AG10803 (cell line): ENCODE results near the gene MXRA8.

Experiments
- DNase-seq: peaks from one replicate; pipeline ENCODE4 v3.0.0; 2010; ENCODE audit warnings: low read depth
- H3K4me3 ChIP-seq: 2 replicates; pipeline ENCODE4 v1.5.1; 2011; ENCODE audit warnings: mild to moderate bottlenecking, low read length, control low read depth
- CTCF ChIP-seq: conservative IDR thresholded peaks from 2 replicates; pipeline ENCODE4 v1.5.1; 2011; ENCODE audit warnings: mild to moderate bottlenecking, low read length, control low read depth, inconsistent platforms

The MXRA8 gene

GRCh38 chr1:1342061-1342562 is 16.2 kb downstream of the MXRA8 start:
- no peak for TF ChIP-seq CTCF

DNA sequence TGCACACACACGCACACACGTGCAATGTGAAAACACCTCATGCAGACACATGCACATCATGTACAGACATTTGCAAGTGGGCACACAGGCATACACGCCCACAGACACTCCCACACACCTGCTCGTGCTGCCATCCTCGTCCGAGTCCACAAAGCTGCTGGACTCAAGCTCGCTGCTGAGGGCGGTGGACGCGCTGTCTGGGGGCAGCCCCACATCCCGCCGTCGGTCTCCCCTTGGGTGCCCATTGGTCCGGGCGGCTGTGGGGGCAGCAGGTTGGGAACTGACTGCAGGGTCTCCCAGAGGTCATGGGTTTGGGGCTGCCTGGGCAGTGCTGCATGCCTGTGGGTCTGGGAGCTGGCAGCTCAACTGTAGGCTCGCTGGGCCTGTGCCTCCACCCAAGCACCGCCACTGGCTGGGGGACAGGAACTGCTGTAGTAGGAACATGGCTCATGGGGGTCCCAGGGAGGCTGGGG is 16.8 kb downstream of the MXRA8 start:
- no peak for DNase-seq
- H3K4me3 ChIP-seq: no peak overlapping the region
- TF ChIP-seq CTCF: no peak

More at GRCh38 chr1:1342061-1342562, 16.2 kb downstream of the MXRA8 start:
- no peak for DNase-seq
- no peak overlapping the region for H3K4me3 ChIP-seq

- no peak overlapping the region for H3K4me3 ChIP-seq
- no peak for DNase-seq
- no peak for TF ChIP-seq CTCF
These were observed 17.4 kb downstream of the MXRA8 start for GRCh38 chr1:1340791-1341548.

DNA sequence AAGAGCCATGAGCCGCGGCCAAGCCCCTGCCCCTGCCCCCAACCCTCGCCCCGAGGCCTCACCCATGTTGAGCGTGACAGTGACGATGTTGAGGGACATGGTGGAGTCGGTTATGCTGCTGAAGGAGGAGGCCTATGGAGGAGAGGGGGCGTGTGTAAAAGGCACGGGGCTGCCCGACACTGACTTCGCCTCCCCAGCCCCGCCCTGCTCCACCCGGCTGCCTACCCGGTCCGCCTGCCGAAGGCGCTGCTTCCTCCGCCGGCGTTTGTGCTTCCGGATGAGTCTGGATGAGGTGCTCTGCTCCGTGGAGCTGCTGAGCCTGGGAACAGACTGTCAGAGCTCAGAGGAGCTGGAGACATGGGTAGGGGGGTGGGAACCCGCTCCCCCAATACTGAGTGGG is 18.2 kb downstream of the MXRA8 start:
- TF ChIP-seq CTCF: no peak

GRCh38 chr1:1338278-1338677 is 20.1 kb downstream of the MXRA8 start:
- TF ChIP-seq CTCF: no peak
- no peak for DNase-seq
- no peak overlapping the region for H3K4me3 ChIP-seq

More for the DNA sequence above, 18.2 kb downstream of the MXRA8 start:
- no peak overlapping the region for H3K4me3 ChIP-seq
- DNase-seq: no peak

GRCh38 chr1:1337793-1338147 is 20.6 kb downstream of the MXRA8 start:
- H3K4me3 ChIP-seq: no peak overlapping the region
- no peak for DNase-seq
- no peak for TF ChIP-seq CTCF
